Loucy (cell line): Measurements from ENCODE around the gene HOXA1.

Experiments
- H2AFZ ChIP-seq: fragments of 200-600 bp; sonication (generic); 2 replicates; pipeline ENCODE4 v1.6.0; 2016; ENCODE audit warnings: antibody characterized with exemption, mild to moderate bottlenecking, low read length, moderate library complexity
- H3F3A ChIP-seq: fragments of 200-600 bp; 2 replicates; pipeline ENCODE4 v1.6.0; 2016; ENCODE audit warnings: antibody characterized with exemption, low read depth, mild to moderate bottlenecking
- H3K27me3 ChIP-seq: fragments of 200-600 bp; sonication (generic); 2 replicates; pipeline ENCODE4 v1.6.1; 2014; ENCODE audit warnings: low read length, mild to moderate bottlenecking; ENCODE audit not compliant: insufficient read depth, poor library complexity, severe bottlenecking
- H3K36me3 ChIP-seq: fragments of 200-600 bp; sonication (generic); 2 replicates; pipeline ENCODE4 v1.6.1; 2016; ENCODE audit warnings: low read length; ENCODE audit not compliant: insufficient read depth
- H3K4me1 ChIP-seq: fragments of 200-600 bp; sonication (generic); 2 replicates; pipeline ENCODE4 v1.5.1; 2014; ENCODE audit warnings: low read length, mild to moderate bottlenecking; ENCODE audit not compliant: insufficient read depth, poor library complexity, severe bottlenecking
- H3K4me2 ChIP-seq: fragments of 200-600 bp; sonication (generic); 2 replicates; pipeline ENCODE4 v1.6.0; 2014; ENCODE audit warnings: antibody characterized with exemption, low read length, low read depth, mild to moderate bottlenecking; ENCODE audit not compliant: poor library complexity, severe bottlenecking
- H3K4me3 ChIP-seq: fragments of 200-600 bp; sonication (generic); 2 replicates; pipeline ENCODE4 v1.5.1; 2014; ENCODE audit warnings: low read length, mild to moderate bottlenecking, mixed read lengths; ENCODE audit not compliant: poor library complexity, severe bottlenecking
- H3K79me2 ChIP-seq: fragments of 200-600 bp; sonication (generic); 2 replicates; pipeline ENCODE4 v1.6.1; 2014; ENCODE audit warnings: low read length; ENCODE audit not compliant: insufficient read depth
- H3K9ac ChIP-seq: fragments of 200-600 bp; sonication (generic); 2 replicates; pipeline ENCODE4 v1.6.0; 2014; ENCODE audit warnings: mild to moderate bottlenecking, low read depth, low read length, moderate library complexity; ENCODE audit not compliant: poor library complexity, severe bottlenecking
- H3K9me2 ChIP-seq: fragments of 200-600 bp; sonication (generic); replicated peaks from 2 replicates; pipeline ENCODE4 v1.6.1; 2016; ENCODE audit warnings: low read depth, low read length, mixed read lengths
- H3K9me3 ChIP-seq: fragments of 200-600 bp; sonication (generic); 2 replicates; pipeline ENCODE4 v1.6.1; 2014; ENCODE audit warnings: mild to moderate bottlenecking, antibody characterized with exemption, low read length, low read depth; ENCODE audit not compliant: insufficient read depth
- H4K20me1 ChIP-seq: fragments of 200-600 bp; sonication (generic); 2 replicates; pipeline ENCODE4 v1.6.0; 2014; ENCODE audit warnings: antibody characterized with exemption, low read length, mild to moderate bottlenecking; ENCODE audit not compliant: insufficient read depth, poor library complexity, severe bottlenecking
- EZH2phosphoT487 ChIP-seq: fragments of 200-600 bp; IDR thresholded peaks from 2 replicates; pipeline ENCODE4 v1.6.1; 2018; ENCODE audit warnings: antibody characterized with exemption, mild to moderate bottlenecking, moderate library complexity, borderline replicate concordance
- TF ChIP-seq, protein P1 (sequence below): fragments of 200-600 bp; sonication (generic); conservative IDR thresholded peaks from 2 replicates; pipeline ENCODE4 v1.5.1; 2014; ENCODE audit warnings: mild to moderate bottlenecking, antibody characterized with exemption, low read length

HOXA1 gene

DNA sequence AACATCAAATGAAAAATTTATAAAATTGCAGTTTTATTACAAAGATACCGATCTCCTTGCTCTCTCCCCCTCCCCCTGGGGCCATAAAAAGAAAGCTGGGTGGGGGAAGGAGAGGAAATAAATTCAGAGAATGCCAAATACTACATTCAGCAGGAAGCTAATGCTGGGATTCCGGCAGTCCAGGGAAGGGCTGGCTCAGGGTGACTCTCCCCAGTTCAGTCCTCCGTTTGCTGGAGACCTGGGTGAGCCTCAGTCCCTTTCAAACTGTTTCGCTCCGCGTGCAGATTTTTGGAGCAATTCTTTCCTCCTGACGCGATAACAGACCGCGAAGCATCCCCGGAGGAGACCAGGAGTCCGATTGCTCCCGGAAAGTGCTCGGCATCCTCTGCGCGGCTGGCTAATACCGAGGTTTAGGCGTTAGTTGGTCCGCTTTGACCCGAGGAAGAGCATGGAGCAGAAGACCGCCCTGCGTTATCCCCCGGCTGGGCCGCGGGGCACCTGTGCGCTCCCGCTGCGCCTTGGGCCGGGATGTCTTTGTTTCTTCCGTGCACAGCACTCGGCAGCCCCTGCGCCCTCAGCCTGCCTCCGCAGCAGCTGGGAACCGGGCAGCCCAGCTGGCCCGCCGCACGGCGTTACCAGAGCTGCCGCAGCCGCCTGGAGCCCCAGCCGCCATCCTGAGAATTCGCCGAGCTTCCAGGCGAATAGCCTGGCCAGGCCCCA, 10.5 kb upstream of the HOXA1 start:
- no peak for TF ChIP-seq EZH2phosphoT487
- peaks cover 19% of the 10 kb centered on the region for H4K20me1 ChIP-seq
- no peaks in the 10 kb centered on the region for H3K27me3 ChIP-seq
- H3K9me3 ChIP-seq = no peaks in the 10 kb centered on the region
- no peak overlapping the region for H3K4me2 ChIP-seq
- H3K36me3 ChIP-seq = peaks cover 61% of the 10 kb centered on the region; the same call in 1 of the 2 replicates
- H2AFZ ChIP-seq = no peak overlapping the region
- H3K9ac ChIP-seq = no peak overlapping the region
- H3K4me1 ChIP-seq = peaks cover 4% of the 10 kb centered on the region
- H3K79me2 ChIP-seq = peaks cover 61% of the 10 kb centered on the region
- H3F3A ChIP-seq = no peaks in the 10 kb centered on the region
- H3K9me2 ChIP-seq = no peaks in the 10 kb centered on the region
- no peak overlapping the region for H3K4me3 ChIP-seq

GRCh38 chr7:27105301-27106031, 9.7 kb upstream of the HOXA1 start:
- Histone ChIP-seq H3K9me3 (no peaks in the 10 kb centered on the region), H3K27me3 (no peaks in the 10 kb centered on the region), H3K9ac (no peak overlapping the region), H3K4me3 (no peak overlapping the region), H3K36me3 (peaks cover 53% of the 10 kb centered on the region; the same call in 1 of the 2 replicates), H3K4me1 (peaks cover 4% of the 10 kb centered on the region), H3K79me2 (peaks cover 61% of the 10 kb centered on the region), H2AFZ (no peak overlapping the region), H3K9me2 (no peaks in the 10 kb centered on the region), H3K4me2 (no peak overlapping the region), H4K20me1 (peaks cover 14% of the 10 kb centered on the region), H3F3A (no peaks in the 10 kb centered on the region)
- TF ChIP-seq, protein P1, sequence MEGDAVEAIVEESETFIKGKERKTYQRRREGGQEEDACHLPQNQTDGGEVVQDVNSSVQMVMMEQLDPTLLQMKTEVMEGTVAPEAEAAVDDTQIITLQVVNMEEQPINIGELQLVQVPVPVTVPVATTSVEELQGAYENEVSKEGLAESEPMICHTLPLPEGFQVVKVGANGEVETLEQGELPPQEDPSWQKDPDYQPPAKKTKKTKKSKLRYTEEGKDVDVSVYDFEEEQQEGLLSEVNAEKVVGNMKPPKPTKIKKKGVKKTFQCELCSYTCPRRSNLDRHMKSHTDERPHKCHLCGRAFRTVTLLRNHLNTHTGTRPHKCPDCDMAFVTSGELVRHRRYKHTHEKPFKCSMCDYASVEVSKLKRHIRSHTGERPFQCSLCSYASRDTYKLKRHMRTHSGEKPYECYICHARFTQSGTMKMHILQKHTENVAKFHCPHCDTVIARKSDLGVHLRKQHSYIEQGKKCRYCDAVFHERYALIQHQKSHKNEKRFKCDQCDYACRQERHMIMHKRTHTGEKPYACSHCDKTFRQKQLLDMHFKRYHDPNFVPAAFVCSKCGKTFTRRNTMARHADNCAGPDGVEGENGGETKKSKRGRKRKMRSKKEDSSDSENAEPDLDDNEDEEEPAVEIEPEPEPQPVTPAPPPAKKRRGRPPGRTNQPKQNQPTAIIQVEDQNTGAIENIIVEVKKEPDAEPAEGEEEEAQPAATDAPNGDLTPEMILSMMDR = no peak
- no peak for TF ChIP-seq EZH2phosphoT487

DNA sequence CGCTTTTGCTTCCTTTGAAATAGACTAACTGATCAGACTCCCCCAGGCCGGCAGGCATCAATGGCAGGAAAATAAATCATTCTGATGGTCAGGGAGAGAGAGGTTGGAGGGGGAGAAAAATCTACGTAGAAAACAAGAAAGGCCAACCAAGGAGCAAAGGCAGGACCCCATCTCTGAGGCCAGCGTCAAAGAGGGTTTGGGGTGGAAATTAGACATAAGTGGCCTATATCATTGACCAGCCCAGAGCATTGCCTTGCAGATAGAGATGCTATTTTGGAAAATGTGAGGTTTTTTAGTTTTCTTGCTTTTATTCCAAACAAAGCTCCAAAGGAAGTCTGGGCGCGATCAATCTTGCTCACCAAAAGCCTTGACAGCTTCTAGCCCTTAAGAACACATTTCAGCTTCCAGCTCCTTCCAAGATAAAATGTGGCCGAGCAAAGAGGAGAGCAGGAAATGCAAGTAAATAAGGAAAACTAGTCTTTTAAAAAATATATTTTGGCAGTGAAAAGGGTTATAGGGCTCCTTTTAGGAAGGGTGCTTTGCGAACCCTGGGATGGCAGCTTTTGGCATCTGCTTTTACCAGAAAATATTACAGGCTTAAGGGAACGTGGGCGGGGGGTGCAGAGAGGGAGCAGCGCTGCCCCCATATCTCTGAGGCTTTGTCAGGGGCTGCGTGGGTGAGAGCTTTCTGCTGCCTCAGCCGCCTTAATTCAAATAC, 8.7 kb upstream of the HOXA1 start:
- peaks cover 4% of the 10 kb centered on the region for H3K4me1 ChIP-seq

More for the DNA sequence above, 8.7 kb upstream of the HOXA1 start:
- Histone ChIP-seq H3K4me2 (no peak overlapping the region), H3K36me3 (peaks cover 43% of the 10 kb centered on the region; the same call in 1 of the 2 replicates), H3K4me3 (no peak overlapping the region), H2AFZ (no peak overlapping the region), H3K9ac (no peak overlapping the region), H4K20me1 (peaks cover 8% of the 10 kb centered on the region), H3K79me2 (peaks cover 64% of the 10 kb centered on the region), H3K9me3 (no peaks in the 10 kb centered on the region), H3F3A (no peaks in the 10 kb centered on the region), H3K9me2 (no peaks in the 10 kb centered on the region), H3K27me3 (no peaks in the 10 kb centered on the region)
- TF ChIP-seq, protein P1 = no peak
- TF ChIP-seq EZH2phosphoT487 = no peak
